Lower lobe of right lung (tissue), 2 donors: ENCODE data around the gene MAD1L1. TPM values are rescaled to one million over a fixed set of nuclear protein-coding genes. Genes with fewer than 3 reads are reported as not detected.
"Not testable (repeated sequence)": the region's sequence is repeated elsewhere in the genome, so short reads cannot be mapped to it uniquely, and the experiment has no call there.

Experiments
- ATAC-seq, 2 donors: fragments of 200-7000 bp; cut with Tn5 transposase; one replicate each; pipeline ENCODE4 v1.9.1; 2020 to 2022; ENCODE audit warnings: mild to moderate bottlenecking in 2 of 2, moderate library complexity in 2 of 2
- DNase-seq: peaks from one replicate; pipeline ENCODE4 v3.0.0-alpha.2; 2020
- H3K27ac ChIP-seq: fragments of 200-600 bp; one replicate; pipeline ENCODE4 v1.8.0; 2022
- H3K27me3 ChIP-seq: fragments of 200-600 bp; one replicate; pipeline ENCODE4 v1.8.0; 2022; ENCODE audit warnings: low read depth
- H3K36me3 ChIP-seq: fragments of 200-600 bp; one replicate; pipeline ENCODE4 v1.8.0; 2022; ENCODE audit warnings: mild to moderate bottlenecking
- H3K4me1 ChIP-seq: fragments of 200-600 bp; one replicate; pipeline ENCODE4 v1.8.0; 2022
- H3K4me3 ChIP-seq: fragments of 200-600 bp; one replicate; pipeline ENCODE4 v1.8.0; 2022; ENCODE audit warnings: mild to moderate bottlenecking
- H3K9me3 ChIP-seq: fragments of 200-600 bp; one replicate; pipeline ENCODE4 v1.8.0; 2022
- intact Hi-C: fragments of 100-400 bp; cut with DNase I; formaldehyde crosslinking; loops from one replicate; pipeline ENCODE4 v1.11.0; 2022
- total RNA-seq: library from RNA; stranded (reverse); fragmentation: NEBNext Ultra II Directional; extraction: Animal tissue kit (Norgen Biotek cat#: 25700); gene quantifications from one replicate; pipeline ENCODE4 v1.2.1, GENCODE V29; 2021
- TF ChIP-seq, protein P1 (sequence below): fragments of 200-600 bp; IDR thresholded peaks from one replicate; pipeline ENCODE4 v1.8.0; 2022; ENCODE audit warnings: antibody characterized with exemption, mild to moderate bottlenecking
- donor health status: DM: no; HTN: yes; CAD: no; lungs with severe emphysema.

MAD1L1 gene
- total RNA-seq, 1 donor from 2014 or later, result 44.5 TPM

DNA sequence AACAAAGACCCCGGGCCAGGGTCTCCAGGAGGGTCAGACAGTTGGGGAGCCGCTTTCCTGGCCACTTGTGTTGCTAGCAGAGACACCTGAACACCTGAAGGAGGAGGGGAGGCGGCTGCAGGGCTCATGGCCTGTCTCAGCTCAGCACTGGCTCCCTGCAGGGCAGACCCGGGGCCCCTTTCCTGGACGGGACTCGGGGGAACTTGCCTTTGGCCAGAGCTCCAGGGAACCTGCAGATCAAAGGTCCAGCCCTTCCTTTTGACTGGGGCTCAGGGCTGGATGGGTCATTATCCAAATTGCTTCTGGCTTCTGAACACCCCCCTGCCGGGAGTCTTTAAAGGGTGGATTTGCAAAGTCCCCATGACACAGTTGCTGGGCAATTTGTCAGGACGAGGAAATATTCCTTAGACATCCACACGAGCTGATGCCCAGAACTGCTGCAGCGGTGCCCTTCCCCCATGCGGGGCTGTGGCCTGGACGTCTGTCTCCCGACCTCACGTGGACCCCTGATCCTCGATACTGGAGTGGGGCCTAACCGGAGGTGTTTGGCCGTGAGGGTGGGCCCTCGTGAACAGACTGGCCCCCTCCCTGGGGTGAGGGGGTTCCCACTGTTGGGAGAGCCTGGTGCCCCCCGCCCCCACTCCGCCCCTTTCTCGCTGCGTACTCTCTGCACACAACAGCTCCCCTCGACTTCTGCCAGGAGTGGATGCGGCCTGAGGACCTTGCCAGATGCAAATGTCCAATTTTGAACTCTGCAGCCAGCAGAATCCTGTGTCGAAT, 368.4 kb downstream of the MAD1L1 start:
- no peak overlapping the region for H3K4me3 ChIP-seq
- TF ChIP-seq, protein P1, sequence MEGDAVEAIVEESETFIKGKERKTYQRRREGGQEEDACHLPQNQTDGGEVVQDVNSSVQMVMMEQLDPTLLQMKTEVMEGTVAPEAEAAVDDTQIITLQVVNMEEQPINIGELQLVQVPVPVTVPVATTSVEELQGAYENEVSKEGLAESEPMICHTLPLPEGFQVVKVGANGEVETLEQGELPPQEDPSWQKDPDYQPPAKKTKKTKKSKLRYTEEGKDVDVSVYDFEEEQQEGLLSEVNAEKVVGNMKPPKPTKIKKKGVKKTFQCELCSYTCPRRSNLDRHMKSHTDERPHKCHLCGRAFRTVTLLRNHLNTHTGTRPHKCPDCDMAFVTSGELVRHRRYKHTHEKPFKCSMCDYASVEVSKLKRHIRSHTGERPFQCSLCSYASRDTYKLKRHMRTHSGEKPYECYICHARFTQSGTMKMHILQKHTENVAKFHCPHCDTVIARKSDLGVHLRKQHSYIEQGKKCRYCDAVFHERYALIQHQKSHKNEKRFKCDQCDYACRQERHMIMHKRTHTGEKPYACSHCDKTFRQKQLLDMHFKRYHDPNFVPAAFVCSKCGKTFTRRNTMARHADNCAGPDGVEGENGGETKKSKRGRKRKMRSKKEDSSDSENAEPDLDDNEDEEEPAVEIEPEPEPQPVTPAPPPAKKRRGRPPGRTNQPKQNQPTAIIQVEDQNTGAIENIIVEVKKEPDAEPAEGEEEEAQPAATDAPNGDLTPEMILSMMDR, result no peak
- intact Hi-C loops, result no loop called here
- H3K36me3 ChIP-seq, result no peaks in the 10 kb centered on the region
- no peaks in the 10 kb centered on the region for H3K4me1 ChIP-seq
- no peak overlapping the region for H3K27ac ChIP-seq
- ATAC-seq (no peak), DNase-seq (no peak)
- H3K27me3 ChIP-seq, result no peaks in the 10 kb centered on the region
- H3K9me3 ChIP-seq, result no peaks in the 10 kb centered on the region

DNA sequence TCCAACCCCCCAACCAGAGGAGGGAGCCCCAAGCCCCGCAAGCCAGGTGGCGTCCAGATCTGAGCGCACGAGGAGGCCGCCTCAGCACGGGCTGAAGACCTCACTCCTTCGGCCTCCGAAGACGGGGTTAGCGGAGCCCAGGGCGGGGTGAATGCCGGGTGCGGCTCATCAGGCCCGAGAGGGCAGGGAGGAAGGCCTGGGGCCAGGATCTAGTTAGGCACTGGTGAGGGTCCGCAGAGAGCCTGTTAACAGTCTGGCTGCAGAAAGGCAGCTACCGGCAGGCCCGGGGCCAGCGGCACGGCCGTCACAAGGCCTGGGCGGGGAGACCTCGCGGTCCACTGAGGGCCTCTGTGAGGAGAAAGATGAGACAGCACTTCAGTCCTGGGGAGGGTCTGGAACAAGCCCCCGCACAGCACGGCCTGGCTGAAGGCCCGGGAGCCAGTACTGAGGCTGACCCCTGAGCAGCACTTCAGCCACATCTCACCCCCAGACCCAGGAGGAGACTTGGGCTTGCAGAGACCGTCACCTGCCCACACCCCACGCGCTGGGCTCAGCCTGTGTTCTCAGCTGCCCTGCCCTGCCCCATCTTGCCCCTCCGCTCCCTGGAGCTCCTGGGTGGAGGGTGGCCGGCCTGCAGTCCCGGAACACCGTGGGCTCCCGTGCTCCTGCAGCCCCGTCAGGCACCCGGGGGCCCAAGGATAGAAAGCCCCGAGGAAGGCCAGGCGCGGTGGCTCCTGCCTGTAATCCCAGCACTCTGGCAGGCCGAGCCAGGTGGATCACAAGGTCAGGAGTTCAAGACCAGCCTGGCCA, 369.4 kb downstream of the MAD1L1 start:
- Histone ChIP-seq H3K36me3 (no peaks in the 10 kb centered on the region), H3K27me3 (no peaks in the 10 kb centered on the region), H3K27ac (no peak overlapping the region), H3K9me3 (no peaks in the 10 kb centered on the region), H3K4me1 (no peaks in the 10 kb centered on the region), H3K4me3 (no peak overlapping the region)
- ATAC-seq (peak in 1 of 2 donors; percentile 17), DNase-seq (no peak)
- TF ChIP-seq, protein P1, result no peak
- intact Hi-C loops, result no loop called here

DNA sequence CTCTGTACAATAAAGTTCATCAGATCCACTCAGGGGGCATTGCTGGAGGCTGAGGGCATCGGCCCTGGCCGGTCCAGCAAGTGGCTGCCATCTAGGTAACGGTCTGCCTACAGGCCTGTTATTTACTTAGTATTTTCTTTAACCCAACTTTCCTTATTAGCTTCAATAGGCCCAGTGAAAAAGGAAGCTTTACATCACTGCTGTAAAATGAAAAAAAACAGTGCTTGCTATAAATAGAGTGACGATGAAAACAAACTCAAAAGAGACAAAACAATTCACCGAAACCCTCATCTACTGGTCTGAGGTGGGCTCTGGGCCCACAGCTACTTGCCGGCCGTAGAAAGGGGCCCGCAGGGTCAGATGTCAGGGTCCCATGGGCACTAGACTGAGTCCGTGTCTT, 370.2 kb downstream of the MAD1L1 start:
- Histone ChIP-seq H3K27ac (no peak overlapping the region), H3K36me3 (no peaks in the 10 kb centered on the region), H3K9me3 (no peaks in the 10 kb centered on the region), H3K4me3 (no peak overlapping the region), H3K4me1 (no peaks in the 10 kb centered on the region), H3K27me3 (no peaks in the 10 kb centered on the region)
- DNase-seq (no peak), ATAC-seq (no peak)
- TF ChIP-seq, protein P1, result no peak
- intact Hi-C loops, result no loop called here

DNA sequence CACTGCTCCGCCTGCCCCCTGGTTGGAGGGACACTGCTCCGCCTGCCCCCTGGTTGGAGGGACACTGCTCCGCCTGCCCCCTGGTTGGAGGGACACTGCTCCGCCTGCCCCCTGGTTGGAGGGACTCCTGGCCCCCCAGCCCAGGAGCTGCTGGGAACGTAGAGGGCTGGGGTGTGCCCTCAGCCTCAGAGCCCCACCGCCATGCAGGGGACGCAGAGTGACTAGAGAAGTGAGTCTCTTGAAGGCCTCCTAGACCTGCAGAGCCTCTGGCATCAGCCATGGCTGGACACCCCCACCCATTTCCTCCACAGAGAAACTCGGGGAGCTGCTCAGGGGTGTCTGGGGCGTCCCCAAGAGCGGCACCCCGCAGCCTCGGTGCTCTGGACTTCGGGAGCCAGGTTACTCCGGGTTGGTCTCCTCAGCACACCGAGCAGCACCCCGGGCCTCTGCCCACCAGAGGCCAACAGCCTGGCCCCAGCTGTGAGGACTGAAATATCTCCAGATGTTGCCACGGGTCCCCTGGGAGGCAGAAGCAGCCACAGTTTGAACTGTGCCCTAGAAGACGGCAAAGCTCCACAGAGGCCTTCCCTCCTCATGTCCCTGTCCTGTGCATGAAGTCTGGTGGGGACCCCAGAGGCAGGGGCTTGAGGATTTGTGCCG, 370.8 kb downstream of the MAD1L1 start:
- DNase-seq (no peak), ATAC-seq (peak in 1 of 2 donors; percentile 4)
- Histone ChIP-seq H3K4me3 (no peak overlapping the region), H3K4me1 (no peaks in the 10 kb centered on the region), H3K27me3 (no peaks in the 10 kb centered on the region), H3K36me3 (no peaks in the 10 kb centered on the region), H3K27ac (no peak overlapping the region), H3K9me3 (no peaks in the 10 kb centered on the region)
- TF ChIP-seq, protein P1, result no peak
- intact Hi-C loops, result no loop called here

DNA sequence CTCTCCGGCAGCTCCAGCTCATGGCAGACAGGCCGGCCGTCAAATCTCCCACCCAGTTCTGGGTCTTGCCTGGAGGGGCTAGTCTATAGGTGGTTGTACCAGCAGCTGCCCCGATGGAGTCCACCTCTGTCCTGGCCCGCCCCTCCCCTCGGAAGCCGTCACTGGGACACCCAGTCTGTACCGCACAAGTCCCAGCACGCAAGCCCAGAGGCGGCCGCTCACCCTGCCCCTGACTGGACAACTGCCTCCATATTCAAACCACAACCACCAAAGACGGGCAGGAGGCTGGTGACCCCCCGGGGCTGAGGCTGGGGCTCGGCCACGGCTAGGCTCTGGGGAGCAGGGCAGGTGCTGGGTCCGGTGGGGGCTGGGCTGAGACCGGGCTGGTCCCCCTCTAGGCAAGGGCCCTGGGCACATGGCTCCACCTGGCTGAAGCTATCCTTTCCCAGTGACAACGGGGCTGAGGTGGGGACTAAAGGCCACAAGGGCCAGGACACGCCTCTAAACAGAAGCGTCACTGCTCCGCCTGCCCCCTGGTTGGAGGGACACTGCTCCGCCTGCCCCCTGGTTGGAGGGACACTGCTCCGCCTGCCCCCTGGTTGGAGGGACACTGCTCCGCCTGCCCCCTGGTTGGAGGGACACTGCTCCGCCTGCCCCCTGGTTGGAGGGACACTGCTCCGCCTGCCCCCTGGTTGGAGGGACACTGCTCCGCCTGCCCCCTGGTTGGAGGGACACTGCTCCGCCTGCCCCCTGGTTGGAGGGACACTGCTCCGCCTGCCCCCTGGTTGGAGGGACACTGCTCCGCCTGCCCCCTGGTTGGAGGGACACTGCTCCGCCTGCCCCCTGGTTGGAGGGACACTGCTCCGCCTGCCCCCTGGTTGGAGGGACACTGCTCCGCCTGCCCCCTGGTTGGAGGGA, 371.6 kb downstream of the MAD1L1 start:
- H3K27me3 ChIP-seq, H3K9me3 ChIP-seq, H3K36me3 ChIP-seq, H3K4me1 ChIP-seq, DNase-seq, intact Hi-C loops, ATAC-seq, H3K4me3 ChIP-seq, H3K27ac ChIP-seq: not testable (repeated sequence)
